NCI-H345 treated with DMSO at 0.1 percent for 48 hours (cell line): Measurements from ENCODE around the gene CPT1B.
"Not testable (repeated sequence)": the region's sequence is repeated elsewhere in the genome, so short reads cannot be mapped to it uniquely, and the experiment has no call there.

Experiments used
- DNase-seq: peaks from one replicate; lab custom pipeline; 2025; ENCODE audit not compliant: unreplicated experiment; lab: John Stamatoyannopoulos, UW

CPT1B gene

GRCh38 chr22:50529897-50530579 lies 48.2 kb downstream of the CPT1B start, which contains the start of gene TYMP:
TSS of gene TYMP (minus strand) at chr22:50530012. CDS start at chr22:50529709, 303 bp downstream.
- no peak for DNase-seq

GRCh38 chr22:50529416-50529896 lies 48.8 kb downstream of the CPT1B start:
- no peak for DNase-seq

- no peak for DNase-seq
Measured at GRCh38 chr22:50528682-50529415, 49.4 kb downstream of the CPT1B start.

- DNase-seq = no peak
Measured at GRCh38 chr22:50527921-50528681, 50.1 kb downstream of the CPT1B start.

GRCh38 chr22:50526834-50527801 lies 51.1 kb downstream of the CPT1B start:
- DNase-seq = no peak

GRCh38 chr22:50526108-50526833 lies 52.0 kb downstream of the CPT1B start:
- no peak for DNase-seq

GRCh38 chr22:50525858-50526107 lies 52.4 kb downstream of the CPT1B start:
- DNase-seq = no peak

GRCh38 chr22:50525104-50525857 lies 52.9 kb downstream of the CPT1B start, which contains the start of gene SCO2:
TSS of gene SCO2 (minus strand) at chr22:50525598. CDS start at chr22:50524411, 1,187 bp downstream.
- DNase-seq = peak; percentile 75

GRCh38 chr22:50524676-50525103 lies 53.5 kb downstream of the CPT1B start:
- no peak for DNase-seq

GRCh38 chr22:50523806-50524675 lies 54.2 kb downstream of the CPT1B start:
- DNase-seq = no peak

GRCh38 chr22:50523458-50523805 lies 54.8 kb downstream of the CPT1B start:
- no peak for DNase-seq

- DNase-seq = no peak
Measured at GRCh38 chr22:50522806-50523438, 55.3 kb downstream of the CPT1B start.

GRCh38 chr22:50522208-50522805 lies 55.9 kb downstream of the CPT1B start:
- no peak for DNase-seq

GRCh38 chr22:50521710-50522109 lies 56.5 kb downstream of the CPT1B start:
- no peak for DNase-seq

GRCh38 chr22:50520826-50521453 lies 57.3 kb downstream of the CPT1B start:
- DNase-seq = no peak

- not testable (repeated sequence) for DNase-seq
Measured at GRCh38 chr22:50520184-50520583, 58.0 kb downstream of the CPT1B start.

GRCh38 chr22:50519151-50519550 lies 59.1 kb downstream of the CPT1B start:
- DNase-seq = no peak
